GM21367 (cell line): ENCODE measurements around the gene GNAS-AS1.

ENCODE experiments used
- ATAC-seq: cut with Tn5 transposase; IDR thresholded peaks from one replicate; pipeline ENCODE4 v1.9.1; 2021; ENCODE audit not compliant: unreplicated experiment

Gene GNAS-AS1

DNA sequence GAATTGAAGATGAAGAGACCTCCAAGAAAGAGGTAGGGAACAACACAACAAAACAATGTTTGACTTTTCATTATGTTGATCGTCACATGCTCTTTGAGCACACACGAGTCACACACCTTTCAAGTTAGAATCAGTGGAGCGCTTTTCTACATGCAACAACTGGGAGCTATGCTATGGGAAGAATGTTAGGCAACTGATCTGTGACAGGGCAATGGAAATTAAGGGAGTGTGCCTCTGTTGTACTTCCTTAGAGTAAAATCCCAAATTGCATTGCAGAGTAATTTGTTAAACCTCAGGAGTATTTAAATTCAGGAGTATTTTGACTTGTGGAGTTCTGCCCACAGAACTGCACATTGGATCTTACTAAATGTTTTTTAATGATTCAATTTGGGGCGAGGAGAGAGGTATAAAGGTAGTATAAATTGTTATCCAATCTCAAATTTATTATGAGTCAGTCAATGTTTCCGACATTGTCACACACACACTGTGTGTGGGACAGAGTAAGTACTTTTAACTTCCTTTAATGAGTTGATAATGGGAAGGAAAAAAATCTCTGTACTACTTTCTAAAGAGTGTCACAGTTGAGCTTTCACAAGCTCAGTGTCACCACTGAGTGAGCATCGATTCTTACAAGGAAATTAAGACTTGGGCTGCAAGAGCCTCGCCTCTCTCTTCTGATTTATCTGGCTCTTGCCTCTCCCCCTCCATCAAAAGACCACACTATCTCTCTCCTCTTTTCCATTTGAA is 12.5 kb upstream of the GNAS-AS1 start:
- no peak for ATAC-seq

DNA sequence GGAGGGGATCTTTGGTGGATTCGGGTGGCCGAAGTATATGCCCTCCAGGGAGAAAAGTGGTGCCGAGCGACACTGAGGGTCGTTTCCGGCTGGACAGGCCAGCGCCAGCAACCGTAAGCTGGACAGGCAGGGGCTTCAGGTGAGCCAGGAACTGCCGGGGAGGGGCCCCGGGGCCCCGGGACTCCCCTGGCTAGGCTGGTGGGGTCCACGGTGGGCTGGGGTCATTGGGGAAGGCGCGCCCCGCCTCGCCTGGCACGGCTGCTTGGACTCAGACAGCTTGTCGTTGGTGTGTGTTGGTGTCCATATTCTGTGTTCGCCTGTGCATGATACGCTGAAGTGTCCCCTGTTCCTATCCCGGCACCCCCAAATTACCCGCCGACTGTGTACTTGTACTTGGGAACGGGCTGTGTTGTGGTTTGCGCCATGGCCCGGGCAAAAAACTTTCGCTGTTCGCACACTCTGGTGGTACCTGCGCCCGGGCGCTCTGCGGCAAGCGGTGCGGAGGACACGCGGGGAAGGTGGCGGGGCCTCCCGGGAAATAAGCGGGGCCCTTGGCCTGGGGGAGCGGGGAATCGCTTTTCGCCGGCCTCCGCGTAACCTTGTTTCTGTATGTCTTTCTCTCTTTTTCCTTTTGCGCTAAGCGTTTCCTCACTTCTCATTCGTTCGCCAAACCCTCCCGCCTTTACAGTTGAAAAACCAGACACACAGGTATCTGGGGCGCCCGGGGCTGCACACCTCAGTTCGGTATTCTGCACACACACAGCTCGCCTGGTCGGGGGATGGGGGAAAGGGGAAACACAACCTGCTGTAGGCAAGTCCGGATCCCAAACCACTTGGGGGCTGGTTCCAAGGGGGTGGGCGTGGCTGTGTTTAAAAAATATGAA is 5.0 kb upstream of the GNAS-AS1 start:
- no peak for ATAC-seq

DNA sequence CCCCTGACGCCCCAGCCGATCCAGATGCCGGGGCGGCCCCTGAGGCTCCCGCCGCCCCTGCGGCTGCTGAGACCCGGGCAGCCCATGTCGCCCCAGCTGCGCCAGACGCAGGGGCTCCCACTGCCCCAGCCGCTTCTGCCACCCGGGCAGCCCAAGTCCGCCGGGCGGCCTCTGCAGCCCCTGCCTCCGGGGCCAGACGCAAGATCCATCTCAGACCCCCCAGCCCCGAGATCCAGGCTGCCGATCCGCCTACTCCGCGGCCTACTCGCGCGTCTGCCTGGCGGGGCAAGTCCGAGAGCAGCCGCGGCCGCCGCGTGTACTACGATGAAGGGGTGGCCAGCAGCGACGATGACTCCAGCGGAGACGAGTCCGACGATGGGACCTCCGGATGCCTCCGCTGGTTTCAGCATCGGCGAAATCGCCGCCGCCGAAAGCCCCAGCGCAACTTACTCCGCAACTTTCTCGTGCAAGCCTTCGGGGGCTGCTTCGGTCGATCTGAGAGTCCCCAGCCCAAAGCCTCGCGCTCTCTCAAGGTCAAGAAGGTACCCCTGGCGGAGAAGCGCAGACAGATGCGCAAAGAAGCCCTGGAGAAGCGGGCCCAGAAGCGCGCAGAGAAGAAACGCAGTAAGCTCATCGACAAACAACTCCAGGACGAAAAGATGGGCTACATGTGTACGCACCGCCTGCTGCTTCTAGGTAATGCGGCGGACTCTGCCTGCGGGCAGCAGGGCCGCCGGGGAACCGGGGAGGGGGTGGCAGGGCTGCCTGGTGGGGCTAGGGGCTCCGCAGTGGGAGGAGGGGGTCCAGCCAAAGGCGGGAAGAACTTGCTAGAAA is 4.2 kb upstream of the GNAS-AS1 start:
- ATAC-seq, result no peak

DNA sequence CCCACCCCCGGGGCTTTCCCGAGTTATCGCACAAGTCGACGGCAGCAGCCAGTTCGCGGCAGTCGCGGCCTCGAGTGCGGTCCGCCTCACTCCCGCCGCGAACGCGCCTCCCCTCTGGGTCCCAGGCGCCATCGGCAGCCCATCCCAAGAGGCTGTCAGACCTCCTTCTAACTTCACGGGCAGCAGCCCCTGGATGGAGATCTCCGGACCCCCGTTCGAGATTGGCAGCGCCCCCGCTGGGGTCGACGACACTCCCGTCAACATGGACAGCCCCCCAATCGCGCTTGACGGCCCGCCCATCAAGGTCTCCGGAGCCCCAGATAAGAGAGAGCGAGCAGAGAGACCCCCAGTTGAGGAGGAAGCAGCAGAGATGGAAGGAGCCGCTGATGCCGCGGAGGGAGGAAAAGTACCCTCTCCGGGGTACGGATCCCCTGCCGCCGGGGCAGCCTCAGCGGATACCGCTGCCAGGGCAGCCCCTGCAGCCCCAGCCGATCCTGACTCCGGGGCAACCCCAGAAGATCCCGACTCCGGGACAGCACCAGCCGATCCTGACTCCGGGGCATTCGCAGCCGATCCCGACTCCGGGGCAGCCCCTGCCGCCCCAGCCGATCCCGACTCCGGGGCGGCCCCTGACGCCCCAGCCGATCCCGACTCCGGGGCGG is 3.4 kb upstream of the GNAS-AS1 start:
- no peak for ATAC-seq

DNA sequence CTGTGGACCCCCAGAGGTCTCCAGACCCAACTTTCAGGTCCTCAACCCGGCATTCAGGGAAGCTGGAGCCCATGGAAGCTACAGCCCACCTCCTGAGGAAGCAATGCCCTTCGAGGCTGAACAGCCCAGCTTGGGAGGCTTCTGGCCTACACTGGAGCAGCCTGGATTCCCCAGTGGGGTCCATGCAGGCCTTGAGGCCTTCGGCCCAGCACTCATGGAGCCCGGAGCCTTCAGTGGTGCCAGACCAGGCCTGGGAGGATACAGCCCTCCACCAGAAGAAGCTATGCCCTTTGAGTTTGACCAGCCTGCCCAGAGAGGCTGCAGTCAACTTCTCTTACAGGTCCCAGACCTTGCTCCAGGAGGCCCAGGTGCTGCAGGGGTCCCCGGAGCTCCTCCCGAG is 2.8 kb upstream of the GNAS-AS1 start:
- ATAC-seq, result no peak

DNA sequence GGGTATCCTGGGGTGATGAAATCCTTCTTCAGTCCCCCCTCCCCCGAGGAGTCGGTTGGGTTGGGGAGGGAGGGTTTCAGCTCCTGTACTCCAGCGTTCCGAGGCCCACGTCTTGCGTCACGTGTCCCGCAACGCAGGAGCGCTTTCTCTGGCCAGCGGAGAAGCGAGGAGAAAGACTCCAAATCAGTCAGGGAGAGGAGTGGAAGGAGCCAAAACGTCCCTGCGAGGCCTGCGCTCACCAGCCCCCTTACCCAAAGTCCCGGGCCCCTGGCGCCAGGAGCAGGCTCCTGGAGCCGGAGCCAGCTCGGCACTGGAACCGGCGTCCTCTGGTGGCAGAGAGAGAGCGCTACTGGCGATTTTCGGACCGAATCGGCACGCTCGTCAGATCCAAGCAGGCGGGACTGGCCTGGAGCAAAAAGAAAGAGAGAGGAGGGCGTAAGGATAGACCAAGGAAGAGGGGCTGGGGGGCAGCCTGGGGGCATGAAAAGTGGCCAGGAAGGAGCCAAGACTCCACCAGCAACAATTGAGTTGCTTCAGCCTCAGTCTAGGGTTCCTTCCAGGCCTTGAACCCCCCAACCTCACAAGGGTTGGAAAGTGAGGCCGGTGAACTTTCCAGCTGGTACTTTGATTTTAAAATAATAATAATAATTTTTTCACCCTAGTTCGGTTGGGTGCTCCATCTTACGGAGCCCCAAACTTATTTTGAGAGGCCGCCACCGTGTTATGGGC is 2.0 kb upstream of the GNAS-AS1 start, which contains the start of gene GNAS:
GNAS (plus strand) TSS at position 174 of the 729 bp plus-strand sequence.
- ATAC-seq, result no peak

DNA sequence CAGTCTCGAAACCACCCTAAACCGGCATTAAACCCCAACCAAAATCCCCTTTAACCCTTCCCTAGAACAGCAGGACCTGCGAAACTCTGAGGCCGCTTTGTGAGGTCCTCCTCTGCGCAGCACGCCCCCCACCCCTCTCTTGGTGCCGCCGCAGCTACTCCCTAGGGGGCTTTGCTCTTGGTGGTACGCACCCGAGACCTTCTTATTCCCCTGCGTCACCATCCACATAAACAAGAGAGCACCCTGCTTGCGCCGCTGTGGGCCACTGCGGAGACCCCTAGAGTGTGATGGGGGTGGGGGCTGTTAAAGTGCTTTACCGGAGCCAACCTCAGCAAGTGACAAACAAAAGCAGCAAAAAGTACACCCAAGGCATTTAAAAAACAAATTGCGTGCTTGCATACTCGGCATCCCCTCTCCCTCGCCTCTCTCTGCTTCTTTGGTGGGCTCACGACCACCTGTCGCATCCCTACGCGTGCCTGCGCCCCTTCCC is 1.3 kb upstream of the GNAS-AS1 start:
- ATAC-seq, result no peak

DNA sequence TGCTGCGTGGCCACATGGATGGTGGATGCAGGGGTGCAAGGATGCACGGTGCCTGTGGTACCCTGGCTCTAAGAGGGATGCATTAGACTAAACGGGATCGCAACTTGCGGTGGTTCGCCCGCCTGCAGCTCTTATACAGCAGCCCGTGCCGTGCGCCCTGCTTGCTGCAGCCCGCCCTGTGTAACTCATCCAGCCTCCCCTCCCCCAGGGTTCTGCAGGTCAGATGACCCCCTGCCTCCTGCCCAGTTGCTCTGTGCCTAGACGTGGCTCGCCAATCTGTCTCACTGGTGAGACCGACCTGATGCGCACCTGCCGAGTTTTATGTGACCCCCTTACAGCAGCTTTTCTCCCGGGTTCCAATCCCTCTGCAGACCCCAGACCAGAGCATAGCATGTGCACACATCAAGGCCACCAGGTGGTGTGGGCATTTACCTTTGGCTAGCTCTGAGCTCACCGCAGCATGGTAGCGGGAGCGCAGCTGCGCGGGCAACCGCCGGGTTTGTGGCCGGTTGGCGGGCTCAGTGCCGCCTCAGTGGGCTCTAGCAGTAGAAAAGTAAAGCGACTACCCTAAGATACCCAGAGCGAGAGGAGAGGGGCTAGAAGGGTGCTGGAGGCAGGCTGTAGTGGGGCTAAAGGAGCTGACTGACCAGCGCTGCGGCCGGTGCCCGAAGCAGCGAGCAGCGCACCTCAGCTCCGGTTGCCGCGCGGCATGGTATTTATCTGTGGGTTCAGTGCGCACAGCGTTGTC is 693 bp upstream of the GNAS-AS1 start:
- ATAC-seq, result no peak

DNA sequence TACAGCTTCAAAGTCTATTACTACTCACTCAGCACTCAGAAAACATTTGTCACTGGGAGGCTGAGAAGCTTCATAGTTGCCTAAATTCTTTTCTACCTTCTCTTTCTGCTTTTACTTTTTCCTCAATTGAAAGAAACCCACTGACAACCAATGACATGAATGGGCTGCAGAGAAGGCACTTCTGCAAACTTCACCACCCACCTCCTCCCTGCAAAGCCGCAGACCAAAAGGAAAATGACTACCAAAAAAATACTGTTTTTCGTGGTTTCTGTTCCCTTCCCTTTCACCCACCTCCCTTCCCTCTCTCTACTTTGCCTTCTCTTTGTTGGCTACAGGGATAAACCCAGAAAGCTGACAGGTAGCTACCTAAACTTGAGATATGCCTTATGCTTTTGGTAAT is 3.2 kb downstream of the GNAS-AS1 start:
- ATAC-seq, result no peak

DNA sequence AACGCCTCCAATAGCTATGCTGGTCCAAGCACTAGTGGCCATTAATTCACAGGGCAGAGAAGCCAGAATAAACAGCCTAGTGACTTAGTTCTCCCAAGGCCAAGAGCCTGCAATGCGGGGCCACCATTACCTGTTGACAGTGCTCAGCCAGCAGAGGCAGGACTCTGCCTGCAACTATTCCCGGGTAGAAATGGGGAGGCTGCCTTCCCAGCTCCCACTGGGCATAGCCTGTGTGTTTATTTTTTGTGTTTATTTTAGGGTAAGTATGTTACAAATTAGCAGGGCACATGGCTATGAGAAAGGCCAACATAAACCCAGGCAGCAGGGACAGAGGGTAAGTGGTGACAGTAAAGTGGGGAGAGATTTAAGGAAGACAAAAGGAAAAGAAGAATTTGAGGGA is 5.0 kb downstream of the GNAS-AS1 start:
- no peak for ATAC-seq

DNA sequence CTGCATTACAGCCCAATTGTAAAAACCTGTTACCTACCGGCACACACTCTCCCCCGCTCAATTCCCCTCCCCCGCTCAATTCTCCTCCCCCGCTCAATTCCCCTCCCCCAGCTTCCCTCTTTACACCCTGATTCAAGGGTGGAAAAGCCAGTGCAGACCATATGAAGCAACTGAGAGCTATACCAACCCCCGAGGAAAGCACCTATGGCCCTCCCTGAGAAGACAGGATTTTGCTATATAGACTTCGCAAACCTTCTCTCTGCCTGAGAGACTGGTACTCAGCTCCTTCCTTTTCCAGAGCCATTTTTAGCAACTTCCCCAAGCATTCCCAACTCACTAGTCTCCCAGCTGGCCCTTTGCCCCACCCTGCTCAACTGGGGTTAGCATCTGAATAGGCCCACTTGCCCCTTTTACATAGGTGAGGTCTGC is 7.6 kb downstream of the GNAS-AS1 start:
- ATAC-seq, result no peak

DNA sequence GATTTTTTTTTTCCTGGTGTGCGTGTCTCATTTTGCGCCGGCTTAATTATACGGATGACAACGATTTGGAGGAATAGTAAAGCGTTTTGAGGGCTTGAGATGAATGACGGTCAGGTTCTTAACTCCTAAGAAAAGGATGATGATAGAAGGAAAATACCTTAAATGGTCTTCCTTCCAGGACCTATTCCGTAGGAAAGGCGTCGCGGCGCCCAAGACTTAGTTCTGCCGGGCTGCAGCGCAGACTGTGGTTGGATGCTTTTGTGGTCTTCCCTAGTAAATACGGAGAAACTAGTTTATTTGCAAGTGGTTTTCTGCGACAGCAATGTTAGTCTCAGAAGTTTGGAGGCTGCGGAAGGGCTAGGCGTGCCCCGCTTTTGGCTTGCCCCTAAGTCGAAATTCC is 8.4 kb downstream of the GNAS-AS1 start:
- no peak for ATAC-seq

DNA sequence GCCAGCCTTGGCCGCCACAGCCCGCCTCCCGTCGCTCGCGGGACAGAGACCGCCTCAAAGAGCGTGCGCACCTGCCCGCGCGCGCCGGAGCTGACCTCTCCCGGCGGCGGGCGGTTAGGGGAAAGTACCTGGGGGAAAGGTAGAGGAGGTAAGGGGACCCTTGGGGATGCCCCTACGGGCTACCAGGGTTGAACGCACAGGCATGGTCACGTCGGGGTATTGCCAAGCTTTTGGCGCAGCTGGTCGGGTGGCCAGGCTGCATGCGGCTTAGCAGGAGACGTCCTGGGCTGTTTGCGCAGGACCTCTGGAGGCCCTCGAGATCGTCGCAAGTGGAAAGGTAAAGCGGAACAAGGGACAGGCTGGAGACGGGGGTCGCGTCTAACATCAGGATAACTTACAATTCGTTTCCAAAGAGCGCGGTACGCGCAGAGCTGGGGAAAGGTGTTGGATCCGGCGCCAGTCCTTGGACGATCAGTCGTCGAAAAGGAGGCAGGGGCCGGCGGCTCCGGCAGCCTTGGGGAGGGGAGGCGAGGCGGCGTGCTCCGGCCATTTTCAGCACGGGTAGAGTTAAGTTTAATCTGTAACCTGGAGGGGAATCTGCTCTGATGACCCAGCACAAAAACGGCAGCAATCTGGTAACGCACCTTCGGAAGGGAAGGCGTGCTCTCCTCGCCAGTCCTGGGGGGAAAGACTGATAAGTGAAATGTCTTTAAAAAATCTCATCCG is 9.0 kb downstream of the GNAS-AS1 start:
- no peak for ATAC-seq

DNA sequence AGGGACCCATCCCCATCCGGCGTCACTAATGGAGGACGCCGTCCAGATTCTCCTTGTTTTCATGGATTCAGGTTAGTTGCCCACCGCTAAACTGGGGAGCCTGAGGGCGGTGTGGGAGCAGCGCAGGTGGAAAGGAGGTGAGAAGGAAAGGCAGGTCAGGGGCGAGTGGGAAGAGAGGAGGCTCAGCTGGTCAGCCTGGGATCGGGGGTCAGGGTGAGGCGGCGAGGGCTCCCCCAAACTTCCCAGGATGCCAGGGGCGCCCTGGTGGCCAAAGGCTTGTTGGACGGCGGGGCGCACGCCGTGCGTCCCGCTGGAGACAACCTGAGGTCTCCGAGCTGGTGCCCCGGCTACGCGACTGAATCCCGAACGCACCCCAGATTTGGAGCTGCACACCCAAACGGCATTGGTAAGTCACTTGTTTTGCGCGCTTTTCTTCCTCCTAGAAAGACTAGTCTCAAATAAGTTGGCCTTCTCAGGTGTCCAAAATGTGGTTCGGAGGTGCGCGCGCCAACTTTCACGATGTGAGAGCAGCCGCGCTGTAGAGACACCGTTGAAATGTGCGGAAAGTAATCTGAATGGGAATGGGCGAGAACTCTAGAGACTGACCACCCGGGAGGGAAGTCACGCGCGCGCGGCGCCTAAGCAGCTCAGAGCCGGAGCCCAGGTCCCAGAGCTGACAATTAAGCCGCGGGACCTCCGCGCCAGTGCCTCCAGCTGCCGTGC is 9.7 kb downstream of the GNAS-AS1 start:
- ATAC-seq, result no peak

DNA sequence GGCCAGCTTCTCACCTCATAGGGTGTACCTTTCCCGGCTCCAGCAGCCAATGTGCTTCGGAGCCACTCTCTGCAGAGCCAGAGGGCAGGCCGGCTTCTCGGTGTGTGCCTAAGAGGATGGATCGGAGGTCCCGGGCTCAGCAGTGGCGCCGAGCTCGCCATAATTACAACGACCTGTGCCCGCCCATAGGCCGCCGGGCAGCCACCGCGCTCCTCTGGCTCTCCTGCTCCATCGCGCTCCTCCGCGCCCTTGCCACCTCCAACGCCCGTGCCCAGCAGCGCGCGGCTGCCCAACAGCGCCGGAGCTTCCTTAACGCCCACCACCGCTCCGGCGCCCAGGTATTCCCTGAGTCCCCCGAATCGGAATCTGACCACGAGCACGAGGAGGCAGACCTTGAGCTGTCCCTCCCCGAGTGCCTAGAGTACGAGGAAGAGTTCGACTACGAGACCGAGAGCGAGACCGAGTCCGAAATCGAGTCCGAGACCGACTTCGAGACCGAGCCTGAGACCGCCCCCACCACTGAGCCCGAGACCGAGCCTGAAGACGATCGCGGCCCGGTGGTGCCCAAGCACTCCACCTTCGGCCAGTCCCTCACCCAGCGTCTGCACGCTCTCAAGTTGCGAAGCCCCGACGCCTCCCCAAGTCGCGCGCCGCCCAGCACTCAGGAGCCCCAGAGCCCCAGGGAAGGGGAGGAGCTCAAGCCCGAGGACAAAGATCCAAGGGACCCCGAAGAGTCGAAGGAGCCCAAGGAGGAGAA is 10.5 kb downstream of the GNAS-AS1 start:
- no peak for ATAC-seq

DNA sequence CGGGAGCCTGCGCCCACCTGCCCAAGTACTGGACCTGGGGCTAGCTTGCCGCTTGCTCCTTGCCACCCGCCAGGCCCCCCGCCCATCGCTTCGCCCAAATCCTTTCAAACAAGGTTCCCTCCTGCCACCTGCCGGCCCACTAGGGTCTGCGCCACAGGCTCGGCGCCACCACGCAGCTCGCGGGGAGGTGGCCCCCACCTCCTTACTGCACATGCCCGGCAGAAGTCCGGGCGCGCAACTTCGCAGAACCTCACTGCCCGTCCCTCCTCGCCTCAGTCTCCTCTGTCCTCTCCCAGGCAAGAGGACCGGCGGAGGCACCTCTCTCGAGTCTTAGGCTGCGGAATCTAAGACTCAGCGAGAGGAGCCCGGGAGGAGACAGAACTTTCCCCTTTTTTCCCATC is 11.2 kb downstream of the GNAS-AS1 start:
- no peak for ATAC-seq

DNA sequence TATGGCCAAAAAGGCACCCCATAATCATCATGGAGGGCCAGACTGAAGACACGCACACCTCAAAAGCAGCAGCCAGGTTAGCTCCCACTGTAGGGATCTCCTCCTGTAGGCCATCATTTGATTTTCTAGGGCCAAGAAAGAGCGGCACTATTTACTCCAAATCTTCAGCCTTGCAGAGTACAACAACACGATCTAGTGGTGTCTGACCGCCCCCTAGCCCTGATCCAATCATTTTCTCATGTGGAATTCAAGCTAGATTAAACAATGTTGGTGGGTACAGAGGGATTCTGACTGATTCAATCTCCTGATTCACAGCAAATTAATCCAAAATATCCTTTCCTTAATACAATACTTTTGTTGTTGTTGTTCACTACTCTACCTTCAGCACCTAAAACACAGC is 12.5 kb downstream of the GNAS-AS1 start:
- ATAC-seq, result no peak
